Kidney epithelial cell (primary cell): Measurements from ENCODE around the gene SLC24A1. TPM values are rescaled to one million over a fixed set of nuclear protein-coding genes. Genes with fewer than 3 reads are reported as not detected.

ENCODE experiments used
- DNase-seq: peaks from one replicate; pipeline ENCODE4 v3.0.0-alpha.2; 2010; ENCODE audit warnings: low read depth
- H3K27me3 ChIP-seq: 2 replicates; pipeline ENCODE4 v1.6.0; 2011; ENCODE audit warnings: low read length; ENCODE audit not compliant: control insufficient read depth, insufficient read depth
- H3K36me3 ChIP-seq: 2 replicates; pipeline ENCODE4 v1.5.1; 2011; ENCODE audit warnings: low read length; ENCODE audit not compliant: control insufficient read depth, insufficient read depth
- H3K4me3 ChIP-seq: 2 replicates; pipeline ENCODE4 v1.5.1; 2011; ENCODE audit warnings: low read depth, mild to moderate bottlenecking, control low read depth, low read length
- total RNA-seq: library from RNA; depleted of rRNA; stranded (reverse); fragments of >200 nt; gene quantifications from 2 replicates; pipeline ENCODE4 v1.2.3, GENCODE V29; 2015
- TF ChIP-seq, protein P1 (sequence below): IDR thresholded peaks from 2 replicates; pipeline ENCODE4 v1.5.1; 2011; ENCODE audit warnings: mild to moderate bottlenecking, moderate library complexity, low read length, control low read depth, inconsistent platforms; ENCODE audit not compliant: insufficient read depth, poor library complexity, severe bottlenecking

SLC24A1 gene
- total RNA-seq, 1 donor from 2014 or later, result 11.3 TPM

DNA sequence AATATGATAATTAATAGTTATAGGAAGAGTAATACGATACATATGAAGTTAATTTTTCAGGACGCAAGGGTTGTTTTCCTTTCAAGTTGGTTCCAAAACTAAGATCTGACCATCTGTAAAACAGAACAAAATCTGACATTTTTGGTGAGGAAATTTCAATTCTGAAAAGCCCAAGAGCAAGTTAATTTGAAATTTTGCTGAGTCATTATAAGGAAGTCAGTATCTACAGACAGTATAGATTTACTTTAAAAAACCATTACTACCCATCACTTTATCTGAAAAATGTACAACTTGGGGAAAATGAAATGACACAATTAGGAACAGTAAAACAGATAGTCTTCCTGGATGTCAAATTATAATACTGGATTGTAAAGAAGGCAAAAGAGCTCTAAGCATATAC lies 23.3 kb upstream of the SLC24A1 start:
- no peaks in the 10 kb centered on the region for H3K27me3 ChIP-seq
- DNase-seq, result no peak
- TF ChIP-seq, protein P1, sequence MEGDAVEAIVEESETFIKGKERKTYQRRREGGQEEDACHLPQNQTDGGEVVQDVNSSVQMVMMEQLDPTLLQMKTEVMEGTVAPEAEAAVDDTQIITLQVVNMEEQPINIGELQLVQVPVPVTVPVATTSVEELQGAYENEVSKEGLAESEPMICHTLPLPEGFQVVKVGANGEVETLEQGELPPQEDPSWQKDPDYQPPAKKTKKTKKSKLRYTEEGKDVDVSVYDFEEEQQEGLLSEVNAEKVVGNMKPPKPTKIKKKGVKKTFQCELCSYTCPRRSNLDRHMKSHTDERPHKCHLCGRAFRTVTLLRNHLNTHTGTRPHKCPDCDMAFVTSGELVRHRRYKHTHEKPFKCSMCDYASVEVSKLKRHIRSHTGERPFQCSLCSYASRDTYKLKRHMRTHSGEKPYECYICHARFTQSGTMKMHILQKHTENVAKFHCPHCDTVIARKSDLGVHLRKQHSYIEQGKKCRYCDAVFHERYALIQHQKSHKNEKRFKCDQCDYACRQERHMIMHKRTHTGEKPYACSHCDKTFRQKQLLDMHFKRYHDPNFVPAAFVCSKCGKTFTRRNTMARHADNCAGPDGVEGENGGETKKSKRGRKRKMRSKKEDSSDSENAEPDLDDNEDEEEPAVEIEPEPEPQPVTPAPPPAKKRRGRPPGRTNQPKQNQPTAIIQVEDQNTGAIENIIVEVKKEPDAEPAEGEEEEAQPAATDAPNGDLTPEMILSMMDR, result no peak
- no peak overlapping the region for H3K4me3 ChIP-seq
- no peaks in the 10 kb centered on the region for H3K36me3 ChIP-seq

DNA sequence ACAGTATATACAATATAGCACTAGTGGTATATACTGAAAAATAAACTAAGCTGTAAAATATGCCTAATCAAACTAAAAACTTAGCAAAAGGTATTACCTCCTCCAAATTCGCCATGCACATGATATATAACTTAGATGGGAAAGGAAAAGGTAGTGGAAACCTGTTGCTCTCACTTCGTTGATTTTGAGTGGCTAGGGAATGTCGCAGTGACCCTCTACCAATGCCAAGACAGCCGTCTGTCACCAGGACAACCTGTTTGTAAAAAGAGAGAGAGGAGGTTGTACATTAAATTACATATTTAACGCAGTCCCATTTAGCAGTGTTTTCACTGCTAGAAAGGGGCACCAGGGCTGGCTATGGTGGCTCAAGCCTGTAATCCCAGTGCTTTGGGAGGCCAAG lies 22.1 kb upstream of the SLC24A1 start:
- no peak for DNase-seq
- TF ChIP-seq, protein P1, result no peak
- no peaks in the 10 kb centered on the region for H3K27me3 ChIP-seq
- H3K36me3 ChIP-seq, result no peaks in the 10 kb centered on the region
- no peak overlapping the region for H3K4me3 ChIP-seq

DNA sequence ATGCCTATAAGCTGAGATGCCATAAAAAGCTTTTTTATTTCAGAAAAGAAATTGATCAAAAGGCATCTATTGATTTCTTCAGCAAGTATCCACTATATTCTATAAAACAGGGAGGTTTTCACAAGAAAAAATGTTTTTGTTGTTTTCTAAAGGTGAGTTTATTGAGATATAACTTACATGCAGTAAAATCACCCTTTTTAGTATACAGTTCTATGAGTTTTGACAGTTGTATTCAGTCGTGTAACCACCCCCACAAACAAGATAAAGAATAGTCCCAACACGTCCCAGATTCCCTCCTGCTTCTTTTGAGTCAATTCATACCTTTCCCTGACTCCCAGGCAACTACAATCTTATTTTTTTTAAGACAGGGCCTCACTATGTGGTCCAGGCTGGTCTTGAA lies 18.6 kb upstream of the SLC24A1 start:
- no peaks in the 10 kb centered on the region for H3K36me3 ChIP-seq
- no peaks in the 10 kb centered on the region for H3K27me3 ChIP-seq
- DNase-seq, result no peak
- H3K4me3 ChIP-seq, result no peak overlapping the region
- TF ChIP-seq, protein P1, result no peak

DNA sequence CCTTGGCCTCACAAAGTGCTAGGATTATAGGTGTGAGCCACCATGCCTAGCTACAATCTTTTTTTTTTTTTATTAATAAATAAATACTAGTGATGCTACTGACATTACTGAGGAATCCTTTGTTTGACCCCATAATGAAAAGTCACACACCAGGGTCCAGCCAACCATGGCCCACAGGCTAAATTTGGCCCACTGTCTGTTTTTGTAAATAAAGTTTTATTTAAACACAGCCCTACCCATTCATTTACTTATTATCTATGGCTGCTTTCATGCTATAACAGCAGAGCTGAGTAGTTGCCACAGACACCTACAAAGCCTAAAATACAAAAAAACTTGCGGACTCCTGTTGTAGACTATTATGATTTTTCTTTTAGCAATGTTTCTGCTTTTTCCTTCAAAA lies 18.2 kb upstream of the SLC24A1 start:
- H3K27me3 ChIP-seq, result no peaks in the 10 kb centered on the region
- TF ChIP-seq, protein P1, result no peak
- no peak overlapping the region for H3K4me3 ChIP-seq
- H3K36me3 ChIP-seq, result no peaks in the 10 kb centered on the region
- DNase-seq, result no peak

DNA sequence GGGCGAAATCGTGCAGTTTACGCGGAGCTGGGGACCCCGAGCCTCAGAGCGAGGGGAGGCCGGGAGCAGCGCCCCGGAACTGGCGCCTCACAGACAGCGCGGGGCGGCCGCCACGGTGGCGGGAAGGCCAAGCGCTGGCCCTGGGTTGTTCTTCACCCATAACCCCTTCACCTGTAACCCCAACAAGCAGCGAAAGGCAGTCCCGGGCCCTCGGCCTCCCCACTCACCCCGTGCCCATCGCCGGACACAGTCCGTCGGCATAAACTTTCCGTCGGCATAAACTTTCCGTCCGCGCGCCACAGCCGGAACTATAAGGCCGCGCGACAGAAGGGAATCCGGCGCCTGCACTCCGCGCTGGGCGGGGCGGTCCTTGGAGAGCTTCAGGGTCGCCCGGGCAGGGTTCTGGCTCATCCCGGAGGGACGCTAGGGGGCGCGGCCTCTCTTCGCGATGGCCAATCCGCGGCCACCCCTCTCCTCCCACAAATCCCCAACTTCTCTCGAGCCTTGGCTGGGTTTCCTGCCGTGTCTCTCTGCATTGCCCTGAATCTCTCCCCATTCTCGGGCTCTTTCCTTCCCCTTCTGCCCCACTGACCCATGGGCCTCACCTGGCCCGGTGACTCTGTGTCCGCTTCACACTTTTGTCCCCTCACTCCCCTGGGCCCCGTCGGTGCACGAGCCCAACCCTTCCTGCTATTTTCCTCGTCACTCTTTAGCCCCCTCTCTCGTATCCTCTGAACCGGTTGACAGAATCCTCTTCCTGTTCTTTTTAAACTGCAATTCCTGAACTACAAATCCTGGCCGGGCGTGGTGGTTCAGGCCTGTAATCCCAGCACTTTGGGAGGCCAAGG lies 10.6 kb upstream of the SLC24A1 start, which contains the start of gene INTS14:
Gene INTS14, minus strand, starts transcription at position 261 of the 848 bp plus-strand sequence. CDS start 3,751 bp downstream, outside the sequence.
- DNase-seq, result peak; percentile 67
- H3K36me3 ChIP-seq, result no peaks in the 10 kb centered on the region
- H3K27me3 ChIP-seq, result no peaks in the 10 kb centered on the region
- H3K4me3 ChIP-seq, result peak within 1 kb of the TSS; percentile 82
- TF ChIP-seq, protein P1, result peak; percentile 65
